Duodenal mucosa (tissue), 2 donors: ENCODE results near the gene MAML3.

Experiments
- H3K27ac ChIP-seq: one replicate; pipeline ENCODE4 v1.7.0; 2013; ENCODE audit warnings: low read depth, low read length
- H3K27me3 ChIP-seq, 2 donors: one replicate each; pipeline ENCODE4 v1.7.0; 2013; ENCODE audit warnings: low read length in 2 of 2, control low read depth in 1 of 2; ENCODE audit not compliant: insufficient read depth in 2 of 2, control insufficient read depth in 1 of 2
- H3K36me3 ChIP-seq, 2 donors: one replicate each; pipeline ENCODE4 v1.7.0; 2013; ENCODE audit warnings: low read length in 2 of 2, control low read depth in 1 of 2; ENCODE audit not compliant: insufficient read depth in 2 of 2, control insufficient read depth in 1 of 2
- H3K4me1 ChIP-seq, 2 donors: one replicate each; pipeline ENCODE4 v1.7.0; 2013; ENCODE audit warnings: low read length in 2 of 2, control low read depth in 1 of 2; ENCODE audit not compliant: insufficient read depth in 2 of 2, control insufficient read depth in 1 of 2
- H3K4me3 ChIP-seq, 2 donors: one replicate each; pipeline ENCODE4 v1.7.0; 2013; ENCODE audit warnings: low read length in 2 of 2, low read depth in 1 of 2
- H3K9ac ChIP-seq, 2 donors: one replicate each; pipeline ENCODE4 v1.7.0; 2013; ENCODE audit warnings: low read length in 2 of 2, low read depth in 1 of 2
- H3K9me3 ChIP-seq, 2 donors: one replicate each; pipeline ENCODE4 v1.7.0; 2013; ENCODE audit warnings: low read length in 2 of 2, control low read depth in 1 of 2; ENCODE audit not compliant: control insufficient read depth in 1 of 2

MAML3 gene

DNA sequence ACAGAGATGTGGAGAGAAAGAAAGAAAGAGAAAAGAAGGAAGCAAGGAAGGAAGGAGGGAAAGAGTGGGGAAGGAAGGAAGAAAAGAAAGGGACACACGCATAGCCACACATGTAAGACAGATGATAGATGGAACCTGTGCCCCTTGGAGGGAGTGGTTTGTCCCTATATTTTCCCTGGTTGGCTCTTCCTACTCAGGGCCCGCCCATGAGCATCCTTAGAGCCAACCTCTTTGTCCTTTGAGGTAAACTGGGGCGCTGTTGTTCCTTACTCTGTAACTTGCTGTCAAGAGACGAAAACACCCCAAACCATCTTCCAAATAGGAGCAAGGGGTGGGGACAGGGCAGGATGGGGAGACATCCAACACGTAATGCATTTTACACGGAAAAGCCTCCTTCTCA, 220.9 kb downstream of the MAML3 start:
- Histone ChIP-seq H3K9me3 (no peaks in the 10 kb centered on the region), H3K36me3 (no peaks in the 10 kb centered on the region), H3K27ac (no peak overlapping the region), H3K9ac (no peak overlapping the region), H3K4me1 (peaks cover 7 to 25% of the 10 kb centered on the region in 2 donors), H3K27me3 (no peaks in the 10 kb centered on the region), H3K4me3 (no peak overlapping the region)

DNA sequence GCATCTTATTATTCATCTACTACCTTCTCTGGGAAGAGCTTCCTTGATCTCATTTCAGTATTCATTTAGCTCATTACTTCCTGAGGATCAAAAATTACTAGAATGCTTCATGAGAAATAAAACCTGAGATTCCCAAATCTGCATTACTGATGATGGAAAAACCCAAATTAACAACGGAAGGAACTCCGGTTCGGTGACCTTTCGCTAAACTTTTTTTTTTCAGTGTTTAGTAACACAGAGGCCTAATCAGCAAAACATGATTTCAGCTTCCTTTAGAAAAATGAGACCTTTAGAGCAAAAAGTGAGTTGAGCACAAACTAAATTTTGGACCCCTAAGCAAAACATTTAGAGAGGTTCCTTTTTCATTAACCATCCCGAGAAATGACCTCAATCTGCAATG, 229.2 kb downstream of the MAML3 start:
- peaks cover 0 to 25% of the 10 kb centered on the region in 2 donors for H3K4me1 ChIP-seq

DNA sequence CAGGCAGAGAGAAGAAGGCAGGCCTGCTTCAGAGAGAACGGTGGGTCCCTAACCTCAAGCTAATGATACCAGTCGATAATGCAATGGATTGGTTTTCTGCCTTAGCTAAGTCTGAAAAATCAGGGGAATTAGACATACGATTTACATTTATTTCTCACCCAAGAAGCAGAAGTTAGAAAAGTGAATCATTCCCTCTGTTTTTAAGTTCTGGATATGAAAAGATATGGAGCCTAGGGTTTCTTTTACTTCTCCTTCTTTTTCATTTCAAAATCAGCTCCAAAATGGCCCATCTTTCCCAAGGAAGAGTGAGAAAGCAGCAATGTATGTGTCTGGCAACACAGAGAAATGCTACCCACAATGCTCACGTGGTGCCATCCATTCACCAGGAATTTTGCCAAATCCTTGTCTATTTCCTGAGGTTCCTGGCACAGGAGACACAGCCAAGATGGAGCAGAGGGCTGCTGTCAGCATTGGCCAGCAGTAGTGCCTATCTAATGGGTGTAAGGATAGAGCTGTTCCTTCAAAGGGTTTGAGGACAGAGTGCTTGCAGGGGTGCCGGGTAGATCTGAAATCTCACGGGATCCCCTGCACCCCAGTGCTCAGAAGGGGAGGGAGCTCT, 231.5 kb downstream of the MAML3 start:
- no peak overlapping the region for H3K27ac ChIP-seq

More for the DNA sequence above, 229.2 kb downstream of the MAML3 start:
- H3K9me3 ChIP-seq: no peaks in the 10 kb centered on the region
- H3K27ac ChIP-seq: no peak overlapping the region
- no peak overlapping the region for H3K9ac ChIP-seq
- H3K36me3 ChIP-seq: no peaks in the 10 kb centered on the region
- H3K4me3 ChIP-seq: no peak overlapping the region
- no peaks in the 10 kb centered on the region for H3K27me3 ChIP-seq

DNA sequence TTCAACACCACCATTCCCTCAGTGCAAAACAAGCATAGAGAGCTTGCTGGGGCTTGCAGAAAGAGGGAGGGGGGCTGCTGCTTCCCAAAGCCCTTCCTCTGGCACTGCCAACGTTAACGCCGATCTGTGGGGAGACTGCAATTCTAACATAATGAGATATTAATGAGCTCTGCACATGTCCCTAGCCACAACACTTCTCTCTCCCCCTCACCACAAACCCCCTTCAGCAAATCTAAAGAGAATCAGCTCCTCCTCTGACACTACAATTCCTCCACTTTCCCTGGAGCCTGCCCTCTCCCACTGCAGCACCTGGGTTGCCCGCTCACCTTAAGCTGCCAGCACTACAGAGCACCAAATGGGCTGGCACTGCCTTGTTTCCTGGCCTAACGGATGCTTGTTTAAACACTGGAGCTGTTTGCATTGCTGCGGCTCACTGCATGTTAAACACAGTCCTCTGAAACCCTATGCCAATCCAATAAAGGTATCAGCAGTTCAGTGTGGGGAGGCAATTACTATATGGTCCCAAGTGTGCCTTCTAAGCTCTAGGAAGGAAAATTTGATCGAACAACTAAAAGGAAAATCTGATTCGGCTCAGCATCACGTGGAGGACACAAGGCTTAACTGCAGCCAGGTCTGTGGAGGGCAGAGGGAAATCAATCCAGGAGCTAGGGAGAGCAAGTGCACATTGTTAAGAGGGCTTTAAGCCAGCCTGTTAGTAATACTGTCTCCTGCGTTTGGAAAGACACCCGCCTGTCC, 232.4 kb downstream of the MAML3 start:
- Histone ChIP-seq H3K36me3 (no peaks in the 10 kb centered on the region), H3K4me3 (no peak overlapping the region), H3K4me1 (peaks cover 0 to 25% of the 10 kb centered on the region in 2 donors), H3K27ac (no peak overlapping the region), H3K27me3 (no peaks in the 10 kb centered on the region), H3K9ac (no peak overlapping the region), H3K9me3 (no peaks in the 10 kb centered on the region)

More for the DNA sequence above, 231.5 kb downstream of the MAML3 start:
- Histone ChIP-seq H3K9ac (no peak overlapping the region), H3K9me3 (no peaks in the 10 kb centered on the region), H3K4me3 (no peak overlapping the region), H3K36me3 (no peaks in the 10 kb centered on the region), H3K27me3 (no peaks in the 10 kb centered on the region), H3K4me1 (peaks cover 0 to 25% of the 10 kb centered on the region in 2 donors)

DNA sequence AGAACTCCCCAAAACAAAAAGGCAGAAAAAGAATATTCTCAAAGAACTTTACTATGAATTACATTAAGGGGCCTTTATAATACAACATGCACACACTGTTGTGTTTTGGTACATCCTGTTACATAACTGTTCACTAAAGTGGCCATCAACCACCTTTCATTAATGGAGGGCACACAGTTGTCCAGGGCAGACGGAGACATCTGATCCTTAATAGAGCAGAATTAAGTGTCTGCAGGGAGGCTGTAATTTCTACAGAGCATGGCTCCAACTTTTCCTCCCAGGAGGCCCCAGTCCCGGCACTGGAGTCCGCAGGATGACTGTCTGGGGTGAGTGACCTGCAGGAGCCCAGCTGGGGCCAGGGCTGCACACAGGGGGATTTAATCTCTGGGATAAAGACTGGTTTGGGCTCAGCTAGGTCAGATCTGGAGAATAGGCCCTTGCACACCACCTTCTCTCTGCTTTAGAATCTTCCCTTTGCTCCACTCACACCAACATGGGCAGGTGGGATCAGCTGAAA, 233.4 kb downstream of the MAML3 start:
- Histone ChIP-seq H3K27ac (no peak overlapping the region), H3K4me3 (no peak overlapping the region), H3K9ac (no peak overlapping the region), H3K9me3 (no peaks in the 10 kb centered on the region), H3K27me3 (no peaks in the 10 kb centered on the region), H3K4me1 (peaks cover 0 to 25% of the 10 kb centered on the region in 2 donors), H3K36me3 (no peaks in the 10 kb centered on the region)

DNA sequence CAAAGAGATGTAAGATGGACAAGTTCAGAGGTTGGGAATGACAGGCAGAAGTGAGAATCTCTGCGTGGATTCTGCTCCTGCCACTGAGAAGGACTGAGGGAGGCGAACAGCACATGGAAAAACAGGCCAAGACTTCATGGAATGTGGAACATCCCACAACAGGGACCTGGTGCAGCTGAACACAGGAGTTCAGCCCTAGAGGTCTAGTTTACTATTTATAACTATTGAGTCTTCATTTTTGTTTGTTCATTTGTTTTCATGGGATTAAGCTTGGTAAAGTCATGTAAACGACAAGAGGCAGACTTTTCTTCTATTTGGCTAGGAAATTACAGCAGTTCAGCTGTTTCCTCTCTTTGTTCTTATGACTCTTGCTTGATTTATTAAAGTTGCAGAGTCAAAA, 234.5 kb downstream of the MAML3 start:
- H3K4me3 ChIP-seq: no peak overlapping the region
- H3K27me3 ChIP-seq: no peaks in the 10 kb centered on the region
- H3K9me3 ChIP-seq: no peaks in the 10 kb centered on the region
- H3K4me1 ChIP-seq: peaks cover 0 to 25% of the 10 kb centered on the region in 2 donors
- no peak overlapping the region for H3K9ac ChIP-seq
- peak overlapping the region; percentile 15 for H3K27ac ChIP-seq
- H3K36me3 ChIP-seq: no peaks in the 10 kb centered on the region

DNA sequence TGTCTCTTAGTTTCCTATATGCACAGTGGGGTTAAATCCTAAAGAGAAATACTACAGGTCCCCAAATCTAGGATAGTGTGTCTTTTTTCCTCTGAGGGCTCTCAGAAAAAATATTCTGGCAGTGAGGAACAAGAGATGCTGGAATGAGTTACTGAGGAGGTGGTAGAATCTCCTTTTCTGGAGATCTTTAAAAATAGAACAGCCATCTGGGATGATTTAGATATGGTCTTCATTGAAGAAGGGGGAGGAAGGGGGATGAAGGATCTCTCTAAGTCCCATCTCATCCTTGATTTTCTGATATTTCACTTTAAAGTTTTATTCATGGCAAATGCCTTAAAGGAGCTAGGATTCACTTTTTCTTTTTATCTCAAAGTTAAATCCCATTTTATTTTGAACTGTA, 235.0 kb downstream of the MAML3 start:
- Histone ChIP-seq H3K36me3 (no peaks in the 10 kb centered on the region), H3K27ac (peak overlapping the region; percentile 15), H3K27me3 (no peaks in the 10 kb centered on the region), H3K4me3 (no peak overlapping the region), H3K4me1 (peaks cover under 1 to 26% of the 10 kb centered on the region in 2 donors), H3K9ac (no peak overlapping the region), H3K9me3 (no peaks in the 10 kb centered on the region)

DNA sequence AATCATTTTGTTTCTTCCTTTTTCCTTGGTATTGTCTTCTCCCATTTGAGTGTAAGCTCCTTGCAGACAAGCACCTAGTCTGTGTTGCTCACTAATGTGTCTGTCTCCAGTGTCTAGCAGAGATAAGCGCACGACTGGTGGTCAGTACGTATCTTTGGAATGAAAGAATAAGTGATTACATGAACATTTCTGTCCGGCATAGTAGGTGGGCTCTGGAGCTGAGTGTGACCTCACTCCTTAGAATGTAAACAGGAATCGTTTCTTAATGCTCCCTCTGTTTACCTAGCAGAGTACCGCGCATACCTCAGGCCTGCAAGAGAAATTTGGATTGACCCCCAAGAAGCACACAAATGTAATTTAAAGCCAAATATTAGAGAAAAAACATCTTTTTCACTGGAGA, 235.4 kb downstream of the MAML3 start:
- Histone ChIP-seq H3K9me3 (no peaks in the 10 kb centered on the region), H3K9ac (no peak overlapping the region), H3K36me3 (no peaks in the 10 kb centered on the region), H3K27ac (no peak overlapping the region), H3K27me3 (no peaks in the 10 kb centered on the region), H3K4me1 (peaks cover 5 to 26% of the 10 kb centered on the region in 2 donors), H3K4me3 (no peak overlapping the region)

DNA sequence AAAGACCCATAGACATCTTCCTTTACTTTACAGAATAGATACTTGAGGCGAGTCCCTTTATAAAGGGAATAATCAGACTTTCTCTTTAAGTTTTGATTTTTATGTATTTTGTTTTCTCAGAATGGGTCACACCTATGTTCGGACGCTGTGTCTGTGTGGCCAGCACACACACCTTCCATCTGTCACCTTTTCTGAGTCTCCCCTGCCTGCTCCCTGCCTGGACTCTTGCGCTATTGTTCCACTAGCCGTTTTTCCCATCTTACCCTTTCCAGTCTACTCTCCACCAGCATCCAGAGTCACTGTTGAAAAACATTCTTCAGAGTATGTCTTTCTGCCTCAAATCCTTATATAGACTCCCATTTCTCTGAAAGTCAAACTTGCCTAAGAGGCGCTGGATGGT, 236.1 kb downstream of the MAML3 start:
- Histone ChIP-seq H3K9me3 (no peaks in the 10 kb centered on the region), H3K9ac (no peak overlapping the region), H3K27me3 (no peaks in the 10 kb centered on the region), H3K27ac (no peak overlapping the region), H3K36me3 (no peaks in the 10 kb centered on the region), H3K4me3 (no peak overlapping the region), H3K4me1 (peaks cover 8 to 27% of the 10 kb centered on the region in 2 donors)

DNA sequence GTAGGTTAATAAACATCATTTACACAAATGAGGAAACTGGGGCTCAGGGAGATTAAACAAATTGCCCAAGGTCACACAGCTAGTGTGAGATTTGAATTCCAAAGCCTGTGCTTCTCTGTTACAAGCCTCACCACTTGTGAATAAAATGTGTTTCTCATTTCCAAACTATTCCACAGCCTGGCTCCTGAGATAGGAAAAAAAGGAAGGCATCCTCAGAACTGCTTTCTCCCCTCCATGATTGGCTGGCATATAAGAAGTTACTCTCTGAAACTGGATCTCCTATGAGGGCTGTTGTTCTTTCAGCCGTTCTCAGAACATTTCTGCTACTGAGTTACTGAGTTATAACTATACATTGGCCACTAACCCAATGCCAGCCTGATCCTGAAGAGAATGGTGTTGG, 237.9 kb downstream of the MAML3 start:
- H3K27me3 ChIP-seq: no peaks in the 10 kb centered on the region
- no peak overlapping the region for H3K4me3 ChIP-seq
- peaks cover 8 to 23% of the 10 kb centered on the region in 2 donors for H3K4me1 ChIP-seq
- H3K9ac ChIP-seq: no peak overlapping the region
- no peak overlapping the region for H3K27ac ChIP-seq
- no peaks in the 10 kb centered on the region for H3K36me3 ChIP-seq
- H3K9me3 ChIP-seq: no peaks in the 10 kb centered on the region
